BLaER1 treated with 17β-estradiol and CSF1 and Interleukin-3, amounts not matched to agents 10 nM and 100 nM (cell line): Measurements from ENCODE around the gene UTP15.

Experiments used
- H3K27ac ChIP-seq, 11 experiments: shearing (Covaris generic); formaldehyde crosslinking; 2 replicates each; pipeline ENCODE4 v1.8.1; 2022
- H3K27me3 ChIP-seq, 11 experiments: shearing (Covaris generic); formaldehyde crosslinking; 2 replicates each; pipeline ENCODE4 v1.8.1; 2022
- H3K36me3 ChIP-seq, 11 experiments: shearing (Covaris generic); formaldehyde crosslinking; 2 replicates each; pipeline ENCODE4 v1.8.1; 2022
- H3K4me1 ChIP-seq, 10 experiments: shearing (Covaris generic); formaldehyde crosslinking; 2 replicates each; pipeline ENCODE4 v1.8.1; 2022
- H3K4me2 ChIP-seq, 11 experiments: shearing (Covaris generic); formaldehyde crosslinking; 2 replicates each; pipeline ENCODE4 v1.8.1; 2022
- H3K4me3 ChIP-seq, 10 experiments: shearing (Covaris generic); formaldehyde crosslinking; 2 replicates each; pipeline ENCODE4 v1.8.1; 2022
- H3K9ac ChIP-seq, 11 experiments: shearing (Covaris generic); formaldehyde crosslinking; 2 replicates each; pipeline ENCODE4 v1.8.1; 2022
- H3K9me3 ChIP-seq, 11 experiments: shearing (Covaris generic); formaldehyde crosslinking; replicated peaks in 1 of 11; 2 replicates each; pipeline ENCODE4 v1.8.1; 2022
- H4K20me1 ChIP-seq, 11 experiments: shearing (Covaris generic); formaldehyde crosslinking; 2 replicates each; pipeline ENCODE4 v1.8.1; 2022
- Cebpa-rat ChIP-seq, 11 experiments: shearing (Covaris generic); IDR thresholded peaks; 2 replicates each; pipeline ENCODE4 v1.8.1; 2022

Gene UTP15

DNA sequence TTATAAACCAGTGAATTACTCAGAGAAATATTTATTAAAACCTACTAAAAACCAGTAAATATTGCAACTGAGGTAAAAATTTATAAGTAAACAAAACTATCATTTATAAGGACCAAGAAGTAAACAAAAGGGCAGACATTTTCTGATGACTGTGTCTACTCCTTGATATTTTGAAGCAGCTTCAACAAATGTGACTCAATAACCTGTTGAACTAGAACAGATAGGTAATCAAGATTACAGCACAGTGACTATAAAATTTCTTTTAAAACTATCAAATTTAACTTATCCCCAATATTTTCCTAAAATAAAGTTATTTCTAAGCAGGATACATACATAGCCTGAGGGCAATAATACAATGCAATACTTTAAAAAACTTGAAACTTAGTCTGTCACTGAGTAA is 12.9 kb upstream of the UTP15 start:
- H3K4me1 ChIP-seq = no peaks in the 10 kb centered on the region
- no peaks in the 10 kb centered on the region for H3K9me3 ChIP-seq
- H4K20me1 ChIP-seq = no peaks in the 10 kb centered on the region
- H3K27me3 ChIP-seq = no peaks in the 10 kb centered on the region; a peak in 1 of 22 replicates
- TF ChIP-seq Cebpa-rat (IDR thresholded peaks at IDR 0.05) = no peak
- no peak overlapping the region for H3K9ac ChIP-seq
- H3K27ac ChIP-seq = no peak overlapping the region
- no peak overlapping the region for H3K4me3 ChIP-seq
- H3K36me3 ChIP-seq = peaks cover 35 to 59% (median 48%) of the 10 kb centered on the region in 11 experiments
- no peak overlapping the region for H3K4me2 ChIP-seq

GRCh38 chr5:73558950-73559349 is 6.6 kb upstream of the UTP15 start:
- TF ChIP-seq Cebpa-rat (IDR thresholded peaks at IDR 0.05) = no peak
- Histone ChIP-seq H3K4me1 (peaks cover 3 to 11% (median 8%) of the 10 kb centered on the region in 10 experiments), H3K36me3 (peaks cover 56 to 90% (median 80%) of the 10 kb centered on the region in 11 experiments), H3K9ac (no peak overlapping the region), H3K27ac (no peak overlapping the region), H4K20me1 (no peaks in the 10 kb centered on the region), H3K27me3 (no peaks in the 10 kb centered on the region; a peak in 1 of 22 replicates), H3K4me2 (no peak overlapping the region), H3K4me3 (no peak overlapping the region), H3K9me3 (no peaks in the 10 kb centered on the region)

- no peak for TF ChIP-seq Cebpa-rat (IDR thresholded peaks at IDR 0.05)
- Histone ChIP-seq H3K27me3 (no peaks in the 10 kb centered on the region), H3K36me3 (peaks cover 29 to 54% (median 41%) of the 10 kb centered on the region in 11 experiments; a peak in 21 of 22 replicates), H3K4me1 (peaks cover 22 to 36% (median 32%) of the 10 kb centered on the region in 10 experiments), H3K9me3 (no peaks in the 10 kb centered on the region), H3K4me3 (peak overlapping the region; percentile 74 to 95 (median 86)), H3K9ac (peak overlapping the region; percentile 83 to 98 (median 93)), H4K20me1 (peaks cover 0 to 14% (median 0%) of the 10 kb centered on the region in 11 experiments; a peak in 2 of 22 replicates), H3K4me2 (peak overlapping the region; percentile 77 to 94 (median 93)), H3K27ac (peak overlapping the region in 10 of 11 experiments; percentile 84 to 95 (median 90); a peak in 16 of 22 replicates)
Measured at GRCh38 chr5:73564018-73564417, 1.5 kb upstream of the UTP15 start.

DNA sequence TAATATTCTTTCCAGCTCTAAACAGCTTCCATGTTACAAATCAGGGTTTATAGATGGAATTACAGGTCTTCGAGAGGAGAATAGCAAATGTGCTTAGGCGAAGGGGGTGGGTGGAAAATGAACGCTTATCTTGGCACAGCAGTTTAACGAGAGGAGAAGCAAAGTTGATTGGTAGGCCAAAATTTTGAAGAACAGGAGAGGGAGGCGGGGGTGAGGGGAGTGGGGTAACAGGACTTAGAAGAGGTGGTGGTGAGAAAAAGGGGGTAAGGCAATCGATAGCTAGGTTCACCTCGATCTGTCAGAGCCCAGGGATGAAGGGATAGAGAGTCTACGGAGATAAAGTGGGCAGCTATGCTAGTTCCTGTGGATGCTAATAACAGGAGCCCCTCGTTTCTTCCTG is 868 bp upstream of the UTP15 start:
- no peaks in the 10 kb centered on the region for H3K9me3 ChIP-seq
- no peaks in the 10 kb centered on the region for H3K27me3 ChIP-seq
- H3K36me3 ChIP-seq = peaks cover 34 to 57% (median 41%) of the 10 kb centered on the region in 11 experiments
- TF ChIP-seq Cebpa-rat (IDR thresholded peaks at IDR 0.05) = no peak
- H3K27ac ChIP-seq = peak overlapping the region; percentile 84 to 95 (median 89)
- H4K20me1 ChIP-seq = peaks cover 0 to 16% (median 0%) of the 10 kb centered on the region in 11 experiments; a peak in 3 of 22 replicates
- H3K4me2 ChIP-seq = peak overlapping the region; percentile 77 to 94 (median 93)
- peak overlapping the region; percentile 74 to 95 (median 86) for H3K4me3 ChIP-seq
- peaks cover 22 to 36% (median 32%) of the 10 kb centered on the region in 10 experiments for H3K4me1 ChIP-seq
- H3K9ac ChIP-seq = peak overlapping the region; percentile 83 to 98 (median 93)

- H3K4me2 ChIP-seq = peak overlapping the region; percentile 79 to 93 (median 84)
- H3K9ac ChIP-seq = peak overlapping the region; percentile 83 to 98 (median 93)
- H3K4me3 ChIP-seq = peak overlapping the region; percentile 74 to 95 (median 86)
- H3K4me1 ChIP-seq = peaks cover 22 to 36% (median 32%) of the 10 kb centered on the region in 10 experiments
- no peaks in the 10 kb centered on the region for H3K27me3 ChIP-seq
- peak overlapping the region; percentile 84 to 95 (median 89) for H3K27ac ChIP-seq
- no peaks in the 10 kb centered on the region for H3K9me3 ChIP-seq
- TF ChIP-seq Cebpa-rat (IDR thresholded peaks at IDR 0.05) = no peak
- peaks cover 0 to 29% (median 0%) of the 10 kb centered on the region in 11 experiments; a peak in 3 of 22 replicates for H4K20me1 ChIP-seq
- peaks cover 34 to 57% (median 42%) of the 10 kb centered on the region in 11 experiments for H3K36me3 ChIP-seq
Measured at GRCh38 chr5:73565969-73566547, 515 bp downstream of the UTP15 start.

GRCh38 chr5:73582285-73583145 is 17.0 kb downstream of the UTP15 start:
- Histone ChIP-seq H3K36me3 (peaks cover 50 to 70% (median 60%) of the 10 kb centered on the region in 11 experiments), H3K4me3 (no peak overlapping the region), H3K4me2 (no peak overlapping the region; a peak in 1 of 22 replicates), H3K4me1 (peaks cover 0 to 5% (median 0%) of the 10 kb centered on the region in 10 experiments; a peak in 2 of 20 replicates), H3K9ac (no peak overlapping the region), H3K27me3 (no peaks in the 10 kb centered on the region), H4K20me1 (peaks cover 0 to 13% (median 0%) of the 10 kb centered on the region in 11 experiments; a peak in 1 of 22 replicates), H3K27ac (no peak overlapping the region), H3K9me3 (no peaks in the 10 kb centered on the region)
- TF ChIP-seq Cebpa-rat (IDR thresholded peaks at IDR 0.05) = no peak

GRCh38 chr5:73587923-73588322 is 22.4 kb downstream of the UTP15 start:
- TF ChIP-seq Cebpa-rat (IDR thresholded peaks at IDR 0.05) = no peak
- Histone ChIP-seq H3K9me3 (no peaks in the 10 kb centered on the region), H3K4me2 (no peak overlapping the region)

DNA sequence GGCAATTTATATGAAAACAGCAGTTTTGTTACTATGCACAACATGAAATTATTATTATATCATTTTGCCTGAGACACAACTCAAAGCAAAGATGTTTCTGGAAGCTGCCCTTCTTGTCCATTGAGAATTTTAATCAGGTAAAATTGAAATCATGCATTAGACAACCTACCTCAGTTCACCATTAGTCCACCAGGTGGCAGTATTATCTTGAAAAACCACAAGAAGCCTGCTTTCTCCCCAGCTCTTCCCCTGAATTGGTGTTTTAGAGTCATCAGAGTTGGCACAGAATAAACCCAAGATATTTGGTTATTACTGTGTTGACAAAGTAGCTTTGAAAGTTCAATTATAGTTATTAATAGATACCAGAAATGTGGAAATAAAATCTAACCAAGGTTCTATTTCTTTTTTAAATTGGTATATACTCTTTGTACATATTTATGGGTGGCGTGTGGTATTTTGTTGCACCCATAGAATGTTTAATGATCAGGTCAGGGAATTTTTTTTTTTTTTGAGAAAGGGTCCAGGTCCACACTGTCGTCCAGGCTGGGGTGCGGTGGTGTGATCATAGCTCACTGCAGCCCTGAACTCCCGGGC is 25.7 kb downstream of the UTP15 start:
- Histone ChIP-seq H3K9me3 (no peaks in the 10 kb centered on the region), H3K9ac (no peak overlapping the region), H3K27ac (no peak overlapping the region), H4K20me1 (0 out of 22 replicates have a peak, but pooled peaks cover 0 to 8% (median 0%) of the 10 kb centered on the region in 11 experiments), H3K4me2 (no peak overlapping the region), H3K4me1 (no peaks in the 10 kb centered on the region), H3K27me3 (no peaks in the 10 kb centered on the region), H3K4me3 (no peak overlapping the region), H3K36me3 (no peaks in the 10 kb centered on the region; a peak in 1 of 22 replicates)
- TF ChIP-seq Cebpa-rat (IDR thresholded peaks at IDR 0.05) = no peak

More at GRCh38 chr5:73587923-73588322, 22.4 kb downstream of the UTP15 start:
- H3K36me3 ChIP-seq = peaks cover 5 to 20% (median 11%) of the 10 kb centered on the region in 11 experiments; a peak in 15 of 22 replicates
- no peak overlapping the region for H3K27ac ChIP-seq
- H3K4me3 ChIP-seq = no peak overlapping the region
- peaks cover 0 to 13% (median 0%) of the 10 kb centered on the region in 11 experiments; a peak in 1 of 22 replicates for H4K20me1 ChIP-seq
- no peak overlapping the region for H3K9ac ChIP-seq
- peaks cover 0 to 5% (median 0%) of the 10 kb centered on the region in 10 experiments; a peak in 2 of 20 replicates for H3K4me1 ChIP-seq
- H3K27me3 ChIP-seq = no peaks in the 10 kb centered on the region
